Measurements from ENCODE around the gene SGTB.

Gene SGTB, protein sequence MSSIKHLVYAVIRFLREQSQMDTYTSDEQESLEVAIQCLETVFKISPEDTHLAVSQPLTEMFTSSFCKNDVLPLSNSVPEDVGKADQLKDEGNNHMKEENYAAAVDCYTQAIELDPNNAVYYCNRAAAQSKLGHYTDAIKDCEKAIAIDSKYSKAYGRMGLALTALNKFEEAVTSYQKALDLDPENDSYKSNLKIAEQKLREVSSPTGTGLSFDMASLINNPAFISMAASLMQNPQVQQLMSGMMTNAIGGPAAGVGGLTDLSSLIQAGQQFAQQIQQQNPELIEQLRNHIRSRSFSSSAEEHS

DNA sequence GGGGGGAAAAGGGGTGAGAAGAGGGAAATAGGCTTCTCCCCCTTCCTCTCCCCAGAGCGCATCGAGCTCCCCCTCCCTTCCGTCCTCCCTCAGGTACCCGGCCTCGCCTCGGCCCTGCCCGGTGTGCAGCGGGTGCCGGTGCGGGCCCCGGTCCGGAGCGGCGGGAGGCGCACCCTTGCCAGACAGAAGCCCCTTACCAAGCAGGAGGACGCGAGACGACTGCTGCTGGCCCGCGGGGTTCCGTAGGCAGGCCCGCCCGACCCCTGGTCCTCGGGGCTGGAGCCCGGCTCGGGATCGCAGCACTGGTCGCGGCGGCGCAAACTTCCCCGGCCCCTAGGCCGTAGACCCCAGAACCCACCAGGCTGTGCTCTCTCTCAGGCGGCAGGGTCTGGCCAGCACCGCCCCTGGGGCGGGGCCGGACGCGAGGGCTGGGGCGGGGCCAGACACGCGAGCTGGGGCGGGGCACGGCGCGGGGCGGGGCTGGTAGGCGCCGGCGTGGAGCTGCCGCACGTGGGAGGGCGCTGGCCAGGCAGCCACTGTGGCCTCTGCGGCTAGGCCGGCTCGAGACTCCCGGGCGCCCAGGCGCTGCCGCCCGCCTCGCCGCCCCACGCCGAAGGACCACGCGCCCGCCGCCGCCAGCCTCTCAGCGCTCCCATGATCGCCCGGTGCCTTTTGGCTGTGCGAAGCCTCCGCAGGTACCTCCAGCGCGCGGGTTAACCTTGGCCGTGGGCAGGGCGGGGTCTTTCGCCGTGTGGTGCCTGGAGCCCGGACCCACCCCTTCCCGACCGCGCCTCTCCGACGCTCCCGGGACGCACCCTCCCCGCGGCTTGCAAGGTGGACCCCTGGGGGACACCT, at the start of gene SGTB, which contains the start of gene NLN:
Gene SGTB (minus strand): TSS at position 390 of the 855 bp plus-strand sequence. CDS start 1,302 bp downstream, outside the sequence.
Gene NLN (plus strand): TSS at position 486 of the 855 bp plus-strand sequence. CDS start 169 bp downstream, at position 655.
- peak; percentile 53 to 85 (median 62) for DNase-seq

DNA sequence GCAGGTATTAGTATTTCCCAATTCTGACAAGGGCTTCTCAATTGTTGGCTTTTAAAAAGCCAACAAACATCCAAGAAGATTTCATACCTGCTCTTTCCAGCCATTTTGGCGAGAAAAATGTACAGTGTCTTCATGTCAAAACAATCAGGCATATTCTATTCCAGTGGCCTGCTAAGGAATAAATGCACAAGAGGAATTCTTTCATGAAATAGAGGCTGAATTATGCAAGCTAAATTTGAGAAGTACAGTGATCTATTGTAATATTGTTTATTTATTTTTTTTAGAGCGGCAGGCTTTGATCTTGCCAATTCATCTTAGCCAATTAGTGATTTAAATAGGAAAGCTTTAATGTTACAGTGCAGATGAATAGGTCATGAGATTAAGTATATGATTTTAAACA, 49.4 kb upstream of the SGTB start:
- DNase-seq = no peak

DNA sequence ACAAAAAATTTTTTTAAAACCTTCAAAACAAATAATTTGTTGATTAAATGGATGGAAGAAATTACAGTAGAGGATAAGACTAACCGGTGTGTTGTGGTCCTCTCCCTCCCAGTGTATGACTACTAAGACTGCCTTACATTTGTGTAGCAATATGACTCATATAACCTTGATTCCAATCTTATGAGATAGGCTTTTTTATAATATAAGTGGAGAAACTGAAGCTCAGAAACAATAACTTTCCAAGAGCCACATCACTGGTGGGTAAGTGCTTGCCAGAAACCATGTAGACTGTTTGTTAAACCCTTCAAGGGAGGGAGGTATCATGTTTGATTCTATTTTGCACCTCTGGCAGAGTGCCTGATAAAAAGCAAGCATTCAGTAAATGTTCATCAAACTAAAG, 47.6 kb upstream of the SGTB start:
- DNase-seq = no peak

DNA sequence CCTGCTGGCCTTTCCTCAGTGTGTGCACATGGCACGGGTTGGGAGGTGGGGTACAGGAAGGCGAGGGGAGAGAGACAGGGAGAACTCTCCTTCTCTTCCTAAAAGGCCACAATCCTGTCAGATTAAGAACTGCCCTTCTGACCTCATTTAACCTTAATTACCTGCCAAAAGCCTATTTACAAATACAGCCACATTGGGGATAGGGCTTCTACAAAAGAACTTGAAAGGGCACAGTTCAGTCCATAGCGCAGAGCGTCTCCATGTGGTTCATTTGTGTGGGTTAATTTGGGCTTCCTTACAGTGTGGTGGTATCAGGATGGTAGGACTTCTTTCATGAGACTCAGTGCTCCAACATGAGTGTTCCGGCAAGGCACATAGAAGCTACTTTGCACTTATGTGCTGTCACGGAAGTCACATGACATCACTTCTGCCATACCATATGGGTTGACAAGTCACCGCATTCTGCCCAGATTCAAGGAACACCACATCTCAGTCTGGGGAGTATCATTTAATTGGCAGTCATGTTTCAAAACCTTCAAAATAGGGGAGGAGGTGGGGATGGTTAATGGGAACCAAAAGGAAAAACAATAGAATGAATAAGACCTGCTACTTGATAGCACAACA, 46.9 kb upstream of the SGTB start:
- DNase-seq = no peak

DNA sequence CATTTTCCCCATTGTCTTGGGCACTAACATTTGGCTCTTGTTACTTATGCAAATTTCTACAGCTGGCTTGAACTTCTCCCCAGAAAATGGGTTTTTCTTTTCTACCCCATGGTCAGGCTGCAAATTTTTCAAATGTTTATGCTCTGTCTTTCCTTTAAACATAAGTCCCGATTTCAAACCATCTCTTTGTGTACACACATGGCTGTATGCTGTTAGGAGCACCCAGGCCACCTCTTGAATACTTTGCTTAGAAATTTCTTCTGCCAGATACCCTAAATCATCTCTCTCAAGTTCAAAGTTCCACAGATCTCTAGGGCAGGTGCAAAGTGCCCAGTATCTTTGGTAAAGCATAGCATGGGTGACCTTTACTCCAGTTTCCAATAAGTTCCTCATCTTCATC, 45.7 kb upstream of the SGTB start:
- no peak for DNase-seq

DNA sequence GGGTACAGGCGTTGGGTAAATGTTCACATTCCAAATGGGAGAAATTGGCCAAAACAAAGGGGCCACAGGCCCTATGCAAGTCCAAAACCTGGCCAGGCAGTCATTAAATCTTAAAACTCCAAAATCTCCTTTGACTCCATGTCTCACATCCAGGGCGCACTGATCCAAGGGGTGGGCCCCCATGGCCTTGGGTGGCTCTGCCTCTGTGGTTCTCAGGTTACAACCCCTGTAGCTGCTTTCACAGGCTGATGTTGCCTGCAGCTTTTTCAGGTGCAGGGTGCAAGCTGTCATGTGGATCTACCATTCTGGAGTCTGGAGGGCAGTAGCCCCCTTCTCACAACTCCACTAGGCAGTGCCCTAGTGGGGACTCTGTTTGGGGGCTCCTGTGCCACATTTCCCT, 44.9 kb upstream of the SGTB start:
- no peak for DNase-seq

DNA sequence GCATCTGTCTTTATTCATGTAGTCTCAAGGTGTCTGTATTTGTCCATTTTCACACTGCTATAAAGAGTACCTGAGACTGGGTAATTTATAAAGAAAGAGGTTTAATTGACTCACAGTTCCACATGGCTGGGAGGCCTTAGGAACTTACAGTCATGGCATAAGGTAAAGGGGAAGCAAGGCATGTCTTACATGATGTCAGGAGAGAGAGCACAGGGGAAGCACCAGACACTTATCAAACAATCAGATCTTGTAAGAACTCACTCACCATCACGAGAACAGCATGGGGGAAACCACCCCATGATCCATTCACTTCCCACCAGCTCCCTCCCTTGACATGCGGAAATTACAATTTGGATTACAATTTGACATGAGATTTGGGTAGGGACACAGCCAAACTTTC, 44.3 kb upstream of the SGTB start:
- no peak for DNase-seq

DNA sequence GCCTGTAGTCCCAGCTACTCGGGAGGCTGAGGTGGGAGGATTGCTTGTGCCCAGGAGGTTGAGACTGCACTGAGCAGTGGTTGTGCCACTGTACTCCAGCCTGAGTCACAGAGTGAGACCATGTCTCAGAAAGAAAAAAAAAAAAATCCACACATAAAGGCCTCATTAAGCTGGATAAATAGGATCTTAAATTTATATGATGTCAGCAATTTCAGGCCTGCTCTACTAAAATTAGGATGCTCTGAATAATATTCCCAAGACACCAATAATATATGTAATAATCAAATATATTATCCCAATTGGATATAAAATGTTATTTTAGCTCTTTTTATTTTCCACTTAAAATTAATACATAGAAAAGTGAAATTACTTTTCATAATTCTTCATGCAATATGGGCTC, 43.7 kb upstream of the SGTB start:
- DNase-seq = no peak

DNA sequence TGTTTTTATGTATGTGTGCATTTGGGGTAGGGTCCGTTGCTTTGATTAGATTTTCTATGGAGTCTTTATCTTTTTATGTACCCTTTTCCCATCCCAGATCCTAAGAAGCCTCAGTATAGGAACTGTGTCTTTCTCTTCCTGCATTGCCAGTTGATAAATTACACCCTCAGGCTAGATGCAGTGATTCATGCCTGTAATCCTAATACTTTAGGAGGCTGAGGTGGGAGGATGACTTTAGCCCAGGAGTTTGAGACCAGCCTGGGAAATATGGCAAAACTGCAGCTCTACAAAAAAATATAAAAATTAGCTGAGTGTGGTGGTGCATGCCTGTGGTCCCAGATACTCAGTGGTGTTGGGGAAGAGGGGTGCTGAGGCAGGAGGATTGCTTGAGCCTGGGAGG, 40.3 kb upstream of the SGTB start:
- DNase-seq = no peak

DNA sequence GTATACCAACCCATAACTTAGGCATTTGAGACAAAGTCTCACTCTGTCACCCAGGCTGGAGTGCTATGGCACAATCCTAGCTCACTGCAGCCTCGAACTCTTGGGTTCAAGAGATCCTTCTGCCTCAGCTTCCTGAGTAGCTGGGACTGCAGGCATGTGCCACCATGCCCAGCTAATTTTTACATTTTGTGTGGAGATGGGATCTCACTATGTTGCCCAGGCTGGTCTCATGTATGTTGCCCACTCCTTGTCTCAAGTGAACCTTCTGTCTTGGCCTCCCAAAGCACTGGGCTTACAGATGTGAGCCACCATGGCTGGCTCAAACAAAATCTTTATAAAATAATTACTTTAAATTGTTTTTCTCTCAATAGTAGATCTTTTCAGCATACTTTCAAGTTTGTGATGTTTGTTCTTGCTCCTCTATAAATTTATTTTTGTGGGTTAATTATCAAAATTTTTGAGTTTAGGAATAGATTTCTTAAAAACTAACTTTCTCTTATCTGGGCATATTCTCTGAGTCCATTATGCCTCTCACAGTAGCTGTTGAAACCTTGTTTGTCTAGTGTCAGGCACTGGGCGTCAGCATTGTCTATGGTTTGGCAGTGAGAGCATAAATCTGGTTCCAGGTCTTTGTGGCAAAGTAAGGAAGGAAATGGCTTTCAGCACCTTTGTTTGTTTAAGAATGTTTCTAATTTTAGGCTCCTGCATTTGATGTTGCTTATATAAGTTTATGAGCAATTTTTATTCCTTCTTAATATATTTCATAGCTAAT, 38.8 kb upstream of the SGTB start:
- DNase-seq = peak in 2 of 4 experiments; percentile 21 to 44

DNA sequence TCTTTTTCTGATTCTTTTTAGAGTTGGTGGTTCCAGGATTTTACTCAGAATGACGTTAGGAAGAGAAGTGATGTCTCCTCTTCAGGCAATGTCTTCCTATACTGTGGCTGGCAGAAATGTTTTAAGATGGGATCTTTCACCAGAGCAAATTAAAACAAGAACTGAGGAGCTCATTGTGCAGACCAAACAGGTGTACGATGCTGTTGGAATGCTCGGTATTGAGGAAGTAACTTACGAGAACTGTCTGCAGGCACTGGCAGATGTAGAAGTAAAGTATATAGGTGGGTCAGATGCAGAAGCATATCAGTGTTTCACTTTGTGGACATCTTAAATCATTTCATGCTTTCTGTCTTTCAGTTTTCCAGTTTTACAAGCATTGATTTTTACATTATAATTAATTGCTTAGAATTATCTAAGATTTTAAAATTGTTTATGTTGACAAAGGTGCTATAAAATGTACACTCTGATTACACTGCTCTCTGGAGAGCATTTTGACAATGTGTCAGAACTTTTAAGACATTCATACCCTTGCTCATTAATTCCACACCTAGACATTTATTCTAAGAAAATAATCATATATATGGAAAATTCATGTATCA, 36.7 kb upstream of the SGTB start:
- no peak for DNase-seq

DNA sequence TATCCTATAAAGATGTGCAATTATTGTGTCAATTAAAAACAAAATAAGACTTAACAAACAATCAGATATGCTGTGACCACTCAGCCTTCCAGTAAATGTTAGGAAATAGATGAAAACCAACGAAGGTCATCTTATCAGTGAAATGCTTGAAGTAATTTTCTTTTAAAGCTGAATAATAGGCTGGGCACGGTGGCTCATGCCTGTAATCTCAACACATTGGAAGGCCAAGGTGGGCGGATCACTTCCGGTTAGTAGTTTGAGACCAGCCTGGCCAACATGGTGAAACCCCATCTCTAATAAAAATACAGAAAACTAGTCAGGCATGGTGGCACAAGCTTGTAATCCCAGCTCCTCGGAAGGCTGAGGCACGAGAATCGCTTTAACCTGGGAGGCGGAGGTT, 31.3 kb upstream of the SGTB start:
- no peak for DNase-seq

DNA sequence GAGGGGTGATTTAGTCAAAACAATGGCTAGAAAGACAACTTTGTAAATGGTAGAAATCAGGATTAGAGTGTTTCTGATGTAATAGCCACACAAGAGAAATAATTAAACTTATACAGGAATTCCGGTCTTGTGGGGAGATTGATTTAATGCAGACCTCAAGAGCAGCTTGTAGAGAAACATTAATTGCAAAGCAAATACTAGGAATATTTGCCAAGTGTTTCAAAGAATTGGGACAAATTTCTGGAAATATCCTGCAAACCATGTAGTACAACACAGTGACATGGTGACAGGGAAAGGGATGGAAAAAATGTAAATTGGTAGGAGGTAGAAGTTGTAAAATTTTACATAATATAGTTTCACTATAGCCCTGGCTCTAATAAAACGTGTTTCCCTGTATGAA, 29.0 kb upstream of the SGTB start:
- DNase-seq = no peak

DNA sequence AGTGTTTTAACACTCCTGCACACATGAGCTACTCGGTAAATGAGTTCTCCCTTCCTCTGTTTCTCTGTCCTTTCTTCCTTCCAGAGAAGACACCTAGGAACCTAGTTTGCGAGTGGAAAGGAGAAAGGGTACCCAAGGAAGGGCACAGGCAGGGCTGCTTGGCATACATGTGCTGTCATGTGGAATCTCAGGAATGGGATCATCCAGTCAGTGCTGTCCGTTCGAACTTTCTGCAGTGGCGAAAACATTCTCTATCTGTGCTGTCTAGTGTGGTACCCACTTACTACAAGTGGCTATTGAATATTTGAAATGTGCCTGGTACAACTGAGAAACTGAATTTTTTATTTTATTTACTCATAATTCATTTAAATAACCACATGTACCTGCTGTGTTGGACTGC, 28.0 kb upstream of the SGTB start:
- no peak for DNase-seq

DNA sequence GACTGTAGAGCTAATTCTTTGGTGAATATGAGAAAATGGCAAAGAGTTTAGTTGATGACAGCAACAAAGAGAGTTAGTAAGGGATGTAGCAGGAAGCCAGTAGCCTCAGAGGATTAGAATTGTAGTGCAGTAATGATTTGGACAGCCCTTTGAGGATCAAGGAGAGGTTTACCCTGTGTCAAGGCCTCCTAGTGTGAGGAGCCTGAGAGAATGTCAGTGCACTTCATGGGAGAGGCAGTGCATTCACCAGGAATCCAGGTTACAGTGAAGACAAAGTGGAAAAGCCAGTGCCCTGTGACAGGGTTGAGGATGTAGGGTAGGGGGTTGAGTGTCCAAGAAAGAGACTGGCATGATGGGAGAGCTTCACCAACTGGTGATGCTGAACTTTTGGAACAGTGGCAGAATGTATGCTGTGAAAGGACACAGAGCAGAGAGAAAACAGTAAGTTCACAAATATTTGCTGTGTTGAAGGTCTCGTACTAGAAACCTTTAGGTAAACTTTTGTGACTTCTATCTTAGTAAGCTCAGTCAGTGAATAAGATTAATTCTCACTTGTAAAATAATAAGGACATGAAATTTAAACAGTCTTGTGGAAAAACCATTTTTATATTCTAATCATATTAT, 27.4 kb upstream of the SGTB start:
- DNase-seq = no peak

DNA sequence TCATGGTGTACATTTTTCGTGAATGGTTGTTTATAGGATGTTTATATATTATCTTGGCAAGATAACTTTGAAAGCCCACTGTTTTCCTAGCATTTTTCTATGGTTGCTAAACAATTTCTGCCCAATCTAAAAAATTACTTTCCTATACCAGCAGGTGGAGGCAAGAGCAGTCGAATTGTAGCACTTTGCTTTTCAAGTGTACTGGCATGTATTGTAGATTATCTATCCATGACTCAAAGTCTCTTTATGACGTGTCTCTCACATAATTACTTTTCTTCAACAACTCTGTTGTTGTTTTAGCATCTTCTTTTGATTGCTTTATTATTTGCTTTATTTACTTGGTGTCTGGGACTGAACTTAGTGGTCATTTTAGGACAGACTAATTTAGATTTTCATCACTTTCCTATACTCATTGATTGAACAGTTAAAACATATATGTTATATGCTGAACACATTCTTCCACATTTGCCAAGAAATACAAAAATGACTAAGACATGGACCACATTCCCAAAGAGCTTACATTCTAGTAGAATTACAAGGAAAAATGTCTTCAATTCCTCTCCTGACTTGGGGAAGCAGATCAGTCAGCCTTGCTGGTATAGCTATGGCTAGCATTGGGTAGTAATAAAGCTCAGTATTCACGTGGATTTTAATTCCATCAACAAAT, 20.8 kb upstream of the SGTB start:
- no peak for DNase-seq

DNA sequence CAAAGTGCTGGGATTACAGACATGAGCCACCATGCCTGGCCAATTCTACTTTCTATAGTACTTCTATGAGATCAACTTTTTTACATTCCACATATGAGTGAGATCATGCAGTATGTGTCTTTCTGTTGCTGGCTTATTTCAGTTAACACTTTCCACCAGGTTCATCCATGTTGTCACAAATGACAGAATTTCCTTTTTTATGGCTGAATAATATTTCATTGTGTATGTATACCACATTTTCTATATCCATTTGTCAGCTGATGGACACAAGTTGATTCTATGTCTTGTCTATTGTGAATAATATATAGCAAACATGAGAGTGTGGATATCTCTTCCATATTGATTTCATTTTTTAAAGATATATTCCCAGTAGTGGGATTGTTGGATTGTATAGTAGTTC, 17.3 kb upstream of the SGTB start:
- DNase-seq = no peak

DNA sequence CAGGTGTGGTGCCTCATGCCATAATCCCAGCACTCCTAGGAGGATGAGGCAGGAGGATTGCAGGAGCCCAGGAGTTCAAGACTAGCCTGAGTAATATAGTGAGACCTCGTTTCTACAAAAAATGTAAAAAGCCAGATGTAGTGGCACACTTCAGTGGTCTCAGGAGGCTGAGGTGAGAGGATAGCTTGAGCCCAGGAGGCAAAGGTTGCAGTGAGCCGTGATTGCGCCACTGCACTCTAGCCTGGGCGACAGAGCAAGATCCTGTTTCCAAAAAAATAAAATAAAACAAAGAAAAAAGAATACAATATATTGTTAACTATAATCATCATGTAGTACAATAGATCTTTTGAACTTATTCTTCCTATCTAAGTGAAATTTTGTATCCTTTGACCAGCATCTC, 16.4 kb upstream of the SGTB start:
- DNase-seq = no peak

DNA sequence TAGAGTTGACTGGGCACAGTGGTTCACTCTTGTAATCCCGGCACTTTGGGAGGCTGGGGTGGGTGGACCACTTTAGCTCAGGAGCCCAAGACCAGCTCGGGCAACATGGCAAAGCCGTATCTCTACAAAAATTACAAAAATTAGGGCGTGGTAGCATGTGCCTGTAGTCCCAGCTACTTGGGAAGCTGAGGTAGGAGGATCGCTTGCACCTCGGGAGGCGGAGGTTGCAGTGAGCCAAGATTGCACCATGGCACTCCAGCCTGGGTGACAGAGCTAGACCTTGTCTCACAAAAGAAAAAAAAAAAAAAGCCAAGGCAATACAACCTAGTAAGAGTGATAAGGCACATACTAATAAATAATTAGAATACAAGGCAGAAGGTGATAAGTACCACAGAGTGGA, 15.9 kb upstream of the SGTB start:
- no peak for DNase-seq

DNA sequence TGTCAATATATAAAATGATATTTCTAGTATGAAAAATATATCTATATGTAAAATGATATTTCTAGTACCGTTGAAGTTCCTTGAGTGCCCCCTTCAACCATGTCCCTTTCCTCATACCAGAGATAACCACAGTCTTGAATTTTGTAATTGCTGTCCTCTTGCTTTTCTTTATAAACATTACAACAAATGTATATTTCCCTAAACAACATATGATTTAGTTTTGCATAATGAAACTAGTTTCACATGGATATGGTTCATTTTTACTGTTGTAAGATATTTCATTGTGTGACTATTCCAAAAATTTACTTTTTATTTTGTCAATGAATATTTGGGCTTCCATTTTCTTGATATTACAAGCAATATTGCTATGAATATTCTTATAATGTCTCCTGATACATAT, 14.1 kb upstream of the SGTB start:
- DNase-seq = no peak

DNA sequence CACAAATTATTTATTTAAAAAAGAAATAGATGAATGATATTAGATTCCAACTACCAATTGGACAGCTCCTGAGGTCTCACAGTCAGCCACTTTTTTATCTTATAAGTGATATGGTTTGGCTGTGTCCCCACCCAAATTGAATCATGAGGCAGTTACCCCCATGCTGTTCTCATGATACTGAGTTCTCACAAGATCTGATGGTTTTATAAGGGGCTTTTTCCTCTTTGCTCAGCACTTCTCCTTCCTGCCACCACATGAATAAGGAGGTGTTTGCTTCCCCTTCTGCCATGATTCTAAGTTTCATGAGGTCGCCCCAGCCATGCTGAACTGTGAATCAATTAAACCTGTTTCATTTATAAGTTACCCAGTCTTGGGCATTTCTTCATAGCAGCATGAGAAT, 13.0 kb upstream of the SGTB start:
- DNase-seq = no peak
